ENCODE measurements around the gene NTSR1.

GRCh38 chr20:62736026-62736406 is 27.4 kb downstream of the NTSR1 start:
- TF ChIP-seq, protein P1, sequence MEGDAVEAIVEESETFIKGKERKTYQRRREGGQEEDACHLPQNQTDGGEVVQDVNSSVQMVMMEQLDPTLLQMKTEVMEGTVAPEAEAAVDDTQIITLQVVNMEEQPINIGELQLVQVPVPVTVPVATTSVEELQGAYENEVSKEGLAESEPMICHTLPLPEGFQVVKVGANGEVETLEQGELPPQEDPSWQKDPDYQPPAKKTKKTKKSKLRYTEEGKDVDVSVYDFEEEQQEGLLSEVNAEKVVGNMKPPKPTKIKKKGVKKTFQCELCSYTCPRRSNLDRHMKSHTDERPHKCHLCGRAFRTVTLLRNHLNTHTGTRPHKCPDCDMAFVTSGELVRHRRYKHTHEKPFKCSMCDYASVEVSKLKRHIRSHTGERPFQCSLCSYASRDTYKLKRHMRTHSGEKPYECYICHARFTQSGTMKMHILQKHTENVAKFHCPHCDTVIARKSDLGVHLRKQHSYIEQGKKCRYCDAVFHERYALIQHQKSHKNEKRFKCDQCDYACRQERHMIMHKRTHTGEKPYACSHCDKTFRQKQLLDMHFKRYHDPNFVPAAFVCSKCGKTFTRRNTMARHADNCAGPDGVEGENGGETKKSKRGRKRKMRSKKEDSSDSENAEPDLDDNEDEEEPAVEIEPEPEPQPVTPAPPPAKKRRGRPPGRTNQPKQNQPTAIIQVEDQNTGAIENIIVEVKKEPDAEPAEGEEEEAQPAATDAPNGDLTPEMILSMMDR (IDR thresholded peaks at IDR 0.05): no peak
- no peak for TF ChIP-seq POLR2A (IDR thresholded peaks at IDR 0.05)
